Hindlimb muscle (tissue), 1 donor: ENCODE results near the gene WDFY4. TPM values are rescaled to one million over a fixed set of nuclear protein-coding genes. Genes with fewer than 3 reads are reported as not detected.
A peak's percentile ranks its signal among the peaks of the same experiment; 100 is the strongest.

Experiments used
- DNase-seq: peaks from one replicate; pipeline ENCODE4 v3.0.0-alpha.2; 2013
- polyA plus RNA-seq: library from polyadenylated mRNA; unstranded; fragments of 120-200 nt; gene quantifications from one replicate; pipeline ENCODE4 v1.2.1, GENCODE V29; 2013; ENCODE audit not compliant: insufficient read length

WDFY4 gene
- polyA plus RNA-seq, 1 donor: 3.9 TPM

DNA sequence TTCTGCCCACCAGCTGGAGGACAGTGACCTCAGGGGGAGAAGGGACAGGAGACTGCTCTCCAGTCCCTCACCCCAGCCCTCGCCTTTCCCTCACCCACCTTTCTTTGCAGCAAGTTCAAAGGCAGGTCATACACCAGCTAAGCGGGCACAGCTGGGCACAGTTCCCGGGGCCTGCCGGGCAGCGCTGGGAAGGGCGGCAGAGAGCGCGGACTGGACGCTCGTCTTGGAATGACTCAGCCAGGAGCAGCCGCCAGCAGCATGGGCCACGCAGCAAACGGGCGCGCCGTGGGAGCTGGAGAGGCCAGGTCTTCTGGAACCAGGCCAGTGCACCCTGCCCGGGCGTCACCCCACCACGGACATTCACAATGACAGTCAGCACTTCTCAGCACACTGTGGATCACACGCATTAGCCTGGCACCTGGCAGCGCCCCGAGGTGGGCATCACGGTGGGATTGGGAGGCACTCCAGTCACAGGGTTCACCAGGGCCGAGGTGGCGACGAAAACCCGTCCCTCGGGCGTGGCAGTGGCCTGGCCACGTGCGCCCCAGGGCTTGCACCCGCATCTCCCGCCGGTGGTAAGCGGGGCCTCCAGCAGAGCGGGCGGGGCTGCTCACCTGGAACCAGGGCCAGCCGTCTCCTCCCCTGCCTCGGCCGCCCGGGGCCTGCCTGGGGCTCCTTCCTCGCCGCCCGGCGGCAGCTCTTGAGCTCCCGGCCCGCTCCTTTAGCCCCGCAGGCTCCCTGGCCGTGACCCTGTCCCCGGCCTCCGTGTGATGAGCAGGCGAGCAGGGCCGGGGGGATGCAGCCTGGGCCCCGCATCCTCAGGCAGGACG is 29.0 kb upstream of the WDFY4 start:
- no peak for DNase-seq

DNA sequence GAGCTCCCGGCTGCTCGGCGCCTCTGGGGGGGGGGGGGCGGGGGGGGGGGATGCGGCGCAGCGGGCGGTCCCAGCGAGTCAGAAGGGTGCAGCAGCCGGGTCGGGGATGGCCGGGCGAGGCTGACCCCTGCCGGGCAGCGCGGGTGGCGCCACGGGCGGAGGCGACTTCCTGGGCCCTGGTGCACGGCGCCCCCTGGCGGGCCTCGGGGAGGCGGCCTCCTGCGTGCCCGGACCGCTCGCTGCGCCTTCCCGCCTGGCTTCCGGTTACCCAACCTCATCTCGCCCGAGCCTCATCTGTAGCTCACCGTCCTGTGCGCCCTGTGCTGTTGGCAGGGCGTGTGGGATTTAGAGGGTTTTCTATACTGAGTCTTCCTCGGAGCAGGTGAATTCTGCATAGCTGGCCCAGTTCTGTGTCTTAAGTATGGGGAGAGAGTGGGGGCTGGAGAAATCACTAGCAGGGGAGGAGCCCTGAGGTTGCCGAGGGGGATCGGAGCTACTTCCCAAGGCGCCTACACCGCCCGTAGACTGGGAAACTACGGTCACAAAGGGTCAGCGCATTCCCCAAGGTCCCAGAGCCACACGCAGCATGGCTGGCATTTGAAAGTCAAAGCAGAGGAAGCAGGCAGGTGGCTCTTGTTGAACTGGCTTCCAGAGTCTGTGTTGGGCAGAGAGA is 28.3 kb upstream of the WDFY4 start:
- peak; percentile 94 for DNase-seq

DNA sequence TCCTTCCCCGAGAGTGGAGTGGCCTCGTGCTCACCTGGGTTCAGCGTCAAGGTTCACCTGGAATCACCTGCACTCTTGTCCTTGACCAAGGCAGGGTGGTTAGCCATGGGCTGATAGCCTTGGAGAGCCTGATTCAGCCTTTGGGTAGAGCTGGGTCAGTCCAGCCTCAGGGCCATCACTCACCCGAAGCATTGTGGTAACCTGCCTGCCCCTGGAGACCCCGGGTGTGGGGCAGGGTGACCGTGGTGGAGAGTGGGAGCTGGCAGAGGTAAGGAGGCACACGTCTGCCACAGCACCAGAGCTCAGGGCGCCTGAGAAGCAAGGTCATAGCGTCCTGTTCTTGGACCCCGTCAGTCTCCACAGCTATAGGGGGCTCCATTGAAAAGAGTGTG is 27.8 kb upstream of the WDFY4 start:
- no peak for DNase-seq

DNA sequence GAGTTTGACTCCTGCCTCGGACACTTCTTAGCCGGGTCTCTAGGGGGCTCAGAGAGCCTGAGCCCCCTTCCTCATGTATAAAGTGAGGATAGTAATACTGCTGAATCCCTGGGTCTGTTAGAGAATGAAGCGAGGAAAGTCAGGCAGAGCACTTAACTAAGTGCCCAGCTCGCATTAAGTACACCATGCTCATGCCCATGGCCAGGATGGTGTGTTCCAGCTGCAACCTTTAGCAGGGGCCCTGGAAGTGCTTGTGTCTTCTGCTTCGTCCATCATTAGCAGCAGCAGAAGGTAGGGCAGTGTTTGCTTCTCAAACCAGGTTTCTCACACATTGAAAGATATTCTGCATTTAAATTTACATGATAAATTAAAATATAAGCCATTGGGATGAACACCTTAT is 27.3 kb upstream of the WDFY4 start:
- DNase-seq: no peak

- peak; percentile 73 for DNase-seq
Measured at GRCh38 chr10:48658243-48658974, 26.3 kb upstream of the WDFY4 start.

DNA sequence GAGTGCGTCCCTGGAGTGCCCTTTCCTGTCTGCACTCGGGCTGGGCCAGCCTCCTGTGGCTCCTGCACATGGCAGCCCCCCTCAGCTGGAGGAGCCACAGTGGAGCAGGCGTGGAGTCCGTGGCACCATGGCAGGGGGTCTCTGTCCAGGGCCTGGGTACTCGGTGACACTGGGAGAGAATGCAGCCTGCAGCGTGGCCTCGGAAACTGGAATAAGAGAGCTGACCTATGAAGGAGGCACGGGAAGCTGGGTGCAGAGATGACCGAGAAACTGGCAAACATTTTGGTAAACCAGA is 25.8 kb upstream of the WDFY4 start:
- no peak for DNase-seq

DNA sequence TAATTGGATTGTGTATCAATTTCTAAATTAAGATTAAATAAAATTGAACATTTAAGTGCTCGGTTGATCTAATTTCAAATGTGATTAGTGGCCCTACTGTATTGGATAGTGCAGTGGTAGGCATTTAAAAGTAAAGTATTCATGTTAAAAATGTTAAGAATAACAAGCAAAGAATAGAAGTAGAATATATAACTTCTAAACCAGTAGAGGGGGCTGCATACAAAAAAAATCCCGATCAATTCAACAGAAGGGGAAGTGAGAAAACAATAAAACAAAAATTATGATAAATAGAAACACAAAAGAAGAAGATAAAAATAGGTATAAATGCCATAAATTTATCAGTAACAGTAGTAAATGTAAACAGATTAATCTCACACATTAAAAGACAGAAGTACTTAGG is 24.9 kb upstream of the WDFY4 start:
- DNase-seq: no peak

DNA sequence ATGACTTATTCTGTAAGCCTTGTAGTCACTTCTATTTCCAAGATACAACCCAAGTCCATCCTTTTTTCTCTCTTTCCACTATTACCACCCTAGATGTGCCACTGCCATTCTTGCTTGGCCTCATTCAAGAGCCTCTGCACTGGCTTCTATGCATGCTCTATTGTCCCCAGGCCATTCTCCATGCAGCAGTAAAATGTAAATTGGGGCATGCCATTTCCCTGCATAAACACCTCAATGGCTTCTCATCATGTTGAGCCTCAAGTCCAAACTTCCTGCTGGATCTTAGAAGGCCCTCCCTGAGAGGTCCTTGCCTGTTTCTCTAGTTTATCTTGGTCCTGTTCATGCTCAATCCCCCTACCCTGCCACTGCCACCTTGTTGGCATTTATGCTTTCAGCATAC is 23.2 kb upstream of the WDFY4 start:
- DNase-seq: no peak

GRCh38 chr10:48667960-48668590 is 16.6 kb upstream of the WDFY4 start:
- DNase-seq: no peak

- DNase-seq: no peak
Measured at GRCh38 chr10:48670978-48671913, 13.4 kb upstream of the WDFY4 start.

- no peak for DNase-seq
Measured at GRCh38 chr10:48671914-48672595, 12.6 kb upstream of the WDFY4 start.

DNA sequence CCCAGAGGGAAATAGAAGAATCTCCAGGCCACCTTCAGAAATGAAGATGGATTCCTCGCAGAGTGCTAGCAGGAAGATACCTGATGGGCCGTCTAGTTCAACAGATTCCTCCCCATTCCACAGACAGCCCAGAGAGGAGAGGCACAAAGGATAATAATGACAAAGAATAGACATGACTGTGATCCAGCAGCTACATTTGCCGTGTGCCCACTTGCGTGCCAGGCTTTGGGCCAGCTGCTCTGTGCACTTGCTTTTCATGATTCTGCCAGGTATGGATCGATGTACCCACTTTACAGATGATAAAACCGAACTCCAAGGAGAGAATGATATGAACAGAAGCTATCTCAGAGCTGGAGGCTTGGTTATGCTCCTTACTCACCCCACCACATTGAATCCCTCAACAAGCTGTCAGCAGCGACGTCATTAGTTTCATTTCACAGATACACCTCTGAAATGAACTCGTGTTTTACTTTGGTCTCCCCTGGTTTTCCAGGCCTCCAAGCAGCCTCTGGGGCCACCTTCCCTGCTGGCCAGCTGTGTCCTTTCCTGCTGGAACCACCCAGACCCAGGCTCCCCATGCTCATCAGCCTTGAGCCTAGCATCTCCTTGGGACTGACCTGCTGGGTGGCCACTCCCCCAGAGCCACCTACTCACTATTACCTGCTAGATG is 11.9 kb upstream of the WDFY4 start:
- DNase-seq: no peak

GRCh38 chr10:48677625-48678024 is 7.0 kb upstream of the WDFY4 start:
- DNase-seq: no peak

DNA sequence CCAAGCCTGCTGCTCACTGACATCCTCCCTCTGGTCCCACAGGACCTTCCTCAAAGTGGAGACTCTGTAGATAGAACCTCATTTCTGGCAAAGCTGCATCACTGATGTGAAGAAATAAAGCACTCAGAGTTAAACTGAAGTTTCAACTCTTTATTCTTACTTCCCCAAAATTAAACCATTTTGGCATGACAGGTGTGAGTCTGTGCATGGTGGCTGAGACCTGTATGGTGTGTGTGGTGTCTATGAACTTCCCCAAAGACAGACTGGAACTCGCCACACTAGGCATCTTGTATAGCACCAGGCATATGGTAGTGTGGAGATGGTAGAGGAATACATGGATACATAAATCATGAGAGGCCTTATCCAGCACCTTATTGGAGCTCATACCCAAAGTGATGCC is 6.6 kb upstream of the WDFY4 start:
- no peak for DNase-seq

GRCh38 chr10:48681740-48682139 is 2.9 kb upstream of the WDFY4 start:
- no peak for DNase-seq

- no peak for DNase-seq
Measured at GRCh38 chr10:48682265-48682664, 2.4 kb upstream of the WDFY4 start.

DNA sequence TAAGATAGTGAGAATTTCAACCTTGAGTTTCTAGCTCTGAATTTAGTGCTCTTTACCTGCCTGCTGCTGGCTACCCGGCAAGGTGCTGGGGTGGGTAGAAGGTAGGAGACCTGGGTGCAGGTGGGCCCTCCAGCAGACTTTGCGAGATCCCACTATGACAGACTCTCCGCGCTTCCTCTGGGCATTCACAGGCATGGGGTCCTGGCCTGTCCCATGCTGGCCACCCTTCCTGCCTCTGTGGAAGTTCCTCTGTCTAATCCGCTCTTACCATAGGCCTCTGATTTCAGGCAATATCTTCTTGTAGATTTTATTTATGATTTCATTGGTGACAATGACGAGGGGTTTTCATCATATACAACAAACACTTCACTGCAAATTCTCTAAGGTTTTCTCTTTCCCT is 1.2 kb upstream of the WDFY4 start:
- DNase-seq: no peak

DNA sequence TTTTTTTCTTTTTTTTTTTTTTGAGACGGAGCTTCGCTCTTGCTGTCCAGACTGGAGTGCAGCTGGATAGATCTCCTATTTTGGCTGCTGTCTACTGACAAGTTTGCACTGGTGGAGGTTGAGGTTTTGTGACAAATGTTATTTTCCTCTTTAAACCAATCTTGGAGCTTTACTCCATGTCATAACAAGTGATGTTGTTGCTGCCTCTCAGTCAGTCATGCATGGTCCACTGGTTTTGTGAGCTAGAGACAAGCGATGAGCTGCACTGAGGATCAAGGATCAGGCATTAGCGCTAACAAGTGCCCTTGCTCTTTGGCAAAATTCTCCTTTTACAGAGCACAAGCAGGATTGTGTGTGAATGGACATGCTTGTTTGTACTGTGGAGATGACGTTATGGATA is 805 bp upstream of the WDFY4 start:
- DNase-seq: no peak

GRCh38 chr10:48684463-48684791 is 246 bp upstream of the WDFY4 start:
- no peak for DNase-seq

GRCh38 chr10:48685731-48686130 is 1.1 kb downstream of the WDFY4 start:
- DNase-seq: no peak
